Smooth muscle cell (in vitro differentiated cells): ENCODE results near the gene CNKSR3. TPM values are rescaled to one million over a fixed set of nuclear protein-coding genes. Genes with fewer than 3 reads are reported as not detected.

ENCODE experiments used
- DNase-seq: peaks from one replicate; lab custom pipeline; 2025; ENCODE audit not compliant: unreplicated experiment; lab: John Stamatoyannopoulos, UW
- H2AFZ ChIP-seq: fragments of 200-600 bp; sonication (generic); 2 replicates; pipeline ENCODE4 v1.6.0; 2016; ENCODE audit warnings: antibody characterized with exemption, low read depth, mild to moderate bottlenecking
- H3F3A ChIP-seq: fragments of 200-600 bp; sonication (generic); 2 replicates; pipeline ENCODE4 v1.6.0; 2017; ENCODE audit warnings: antibody characterized with exemption, low read depth
- H3K27ac ChIP-seq: fragments of 200-600 bp; sonication (generic); 2 replicates; pipeline ENCODE4 v1.5.1; 2016; ENCODE audit warnings: low read depth, mild to moderate bottlenecking
- H3K27me3 ChIP-seq: fragments of 200-600 bp; sonication (generic); 2 replicates; pipeline ENCODE4 v1.6.1; 2016; ENCODE audit warnings: low read depth, mild to moderate bottlenecking
- H3K36me3 ChIP-seq: fragments of 200-600 bp; sonication (generic); 2 replicates; pipeline ENCODE4 v1.5.1; 2016; ENCODE audit warnings: low read depth
- H3K4me1 ChIP-seq: fragments of 200-600 bp; sonication (generic); 2 replicates; pipeline ENCODE4 v1.5.1; 2016; ENCODE audit warnings: low read depth
- H3K4me2 ChIP-seq: fragments of 200-600 bp; sonication (generic); 2 replicates; pipeline ENCODE4 v1.6.0; 2016; ENCODE audit warnings: mild to moderate bottlenecking
- H3K4me3 ChIP-seq: fragments of 200-600 bp; sonication (generic); 2 replicates; pipeline ENCODE4 v1.5.1; 2016; ENCODE audit warnings: mild to moderate bottlenecking
- H3K79me2 ChIP-seq: fragments of 200-600 bp; sonication (generic); 2 replicates; pipeline ENCODE4 v1.6.0; 2016; ENCODE audit warnings: low read depth, mild to moderate bottlenecking
- H3K9ac ChIP-seq: fragments of 200-600 bp; sonication (generic); 2 replicates; pipeline ENCODE4 v1.6.0; 2016; ENCODE audit warnings: low read depth
- H3K9me3 ChIP-seq: fragments of 200-600 bp; sonication (generic); replicated peaks from 2 replicates; pipeline ENCODE4 v1.5.1; 2016; ENCODE audit warnings: low read depth
- H4K20me1 ChIP-seq: fragments of 200-600 bp; sonication (generic); 2 replicates; pipeline ENCODE4 v1.6.0; 2016; ENCODE audit warnings: low read depth
- WGBS: methylation state at CpG from one replicate; pipeline ENCODE4 v1.1.7; 2016; ENCODE audit warnings: low lambda C conversion rate; 5-methylcytosine and 5-hydroxymethylcytosine counted together
- polyA plus RNA-seq: library from polyadenylated mRNA; unstranded; fragments of >200 nt; fragmentation: Nextera tagmentation; extraction: Ambion mirVana; gene quantifications from 2 replicates; pipeline ENCODE4 v1.2.1, GENCODE V29; 2016
- total RNA-seq: library from RNA; depleted of rRNA; stranded (reverse); fragments of >200 nt; gene quantifications from 2 replicates; pipeline ENCODE4 v1.2.3, GENCODE V29; 2014
- TF ChIP-seq, protein P1 (sequence below): fragments of 200-600 bp; sonication (generic); IDR thresholded peaks from 2 replicates; pipeline ENCODE4 v1.5.1; 2017; ENCODE audit warnings: borderline replicate concordance, mild to moderate bottlenecking, antibody characterized with exemption; ENCODE audit not compliant: insufficient read depth, poor library complexity, severe bottlenecking

The CNKSR3 gene
- total and polyA plus RNA-seq, 2 experiments from 2014 or later = 5.0 to 5.5 TPM

DNA sequence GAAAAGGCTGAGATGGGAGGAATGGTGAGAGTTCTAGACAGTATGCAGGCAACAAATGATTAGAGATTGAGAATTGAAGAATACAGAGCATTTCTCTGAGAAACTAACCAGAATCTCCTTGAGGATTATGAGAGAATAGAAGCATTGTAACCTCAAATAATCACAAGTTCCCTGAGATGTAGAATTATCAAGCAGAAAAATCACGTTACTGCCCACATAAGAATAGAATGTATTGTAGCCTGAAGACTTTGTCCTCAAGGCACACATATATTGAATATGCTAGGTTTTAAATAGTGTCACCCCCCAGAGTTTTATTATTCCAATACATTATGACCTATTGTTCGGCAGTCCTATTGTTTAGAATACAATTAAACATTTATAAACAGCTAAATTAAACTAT is 57.2 kb downstream of the CNKSR3 start:
- H3K9me3 ChIP-seq = no peaks in the 10 kb centered on the region

DNA sequence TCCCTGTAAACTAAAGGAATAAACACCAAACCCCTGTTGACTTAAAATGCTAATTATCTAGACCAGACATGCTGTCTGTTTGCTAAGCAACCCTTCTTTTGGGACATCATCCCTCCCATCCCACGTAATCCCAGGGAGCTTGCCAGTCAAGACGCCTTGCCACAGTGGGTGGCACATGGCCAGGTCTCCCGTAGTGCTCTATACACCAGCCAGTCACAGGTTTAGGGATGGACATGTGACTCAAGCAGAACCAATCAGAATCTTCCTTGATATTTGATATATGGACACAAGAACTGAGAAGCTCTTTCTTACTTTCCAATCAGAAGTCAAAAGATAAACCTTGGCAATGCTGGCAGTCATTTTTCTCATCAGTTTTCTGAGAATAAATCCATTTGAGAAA is 60.0 kb downstream of the CNKSR3 start:
- H4K20me1 ChIP-seq = no peaks in the 10 kb centered on the region
- no peaks in the 10 kb centered on the region for H3K79me2 ChIP-seq
- no peaks in the 10 kb centered on the region for H3K36me3 ChIP-seq
- H3F3A ChIP-seq = no peaks in the 10 kb centered on the region
- H3K4me3 ChIP-seq = no peak overlapping the region
- no peak overlapping the region for H2AFZ ChIP-seq
- no peak overlapping the region for H3K27ac ChIP-seq
- no peak overlapping the region for H3K4me2 ChIP-seq
- H3K27me3 ChIP-seq = no peaks in the 10 kb centered on the region
- WGBS = 93% methylated on average over 3 of the region's 3 CpGs
- H3K9me3 ChIP-seq = no peaks in the 10 kb centered on the region
- no peak for DNase-seq
- TF ChIP-seq, protein P1, sequence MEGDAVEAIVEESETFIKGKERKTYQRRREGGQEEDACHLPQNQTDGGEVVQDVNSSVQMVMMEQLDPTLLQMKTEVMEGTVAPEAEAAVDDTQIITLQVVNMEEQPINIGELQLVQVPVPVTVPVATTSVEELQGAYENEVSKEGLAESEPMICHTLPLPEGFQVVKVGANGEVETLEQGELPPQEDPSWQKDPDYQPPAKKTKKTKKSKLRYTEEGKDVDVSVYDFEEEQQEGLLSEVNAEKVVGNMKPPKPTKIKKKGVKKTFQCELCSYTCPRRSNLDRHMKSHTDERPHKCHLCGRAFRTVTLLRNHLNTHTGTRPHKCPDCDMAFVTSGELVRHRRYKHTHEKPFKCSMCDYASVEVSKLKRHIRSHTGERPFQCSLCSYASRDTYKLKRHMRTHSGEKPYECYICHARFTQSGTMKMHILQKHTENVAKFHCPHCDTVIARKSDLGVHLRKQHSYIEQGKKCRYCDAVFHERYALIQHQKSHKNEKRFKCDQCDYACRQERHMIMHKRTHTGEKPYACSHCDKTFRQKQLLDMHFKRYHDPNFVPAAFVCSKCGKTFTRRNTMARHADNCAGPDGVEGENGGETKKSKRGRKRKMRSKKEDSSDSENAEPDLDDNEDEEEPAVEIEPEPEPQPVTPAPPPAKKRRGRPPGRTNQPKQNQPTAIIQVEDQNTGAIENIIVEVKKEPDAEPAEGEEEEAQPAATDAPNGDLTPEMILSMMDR = no peak
- H3K4me1 ChIP-seq = peaks cover 5% of the 10 kb centered on the region
- no peak overlapping the region for H3K9ac ChIP-seq

More for the DNA sequence above, 57.2 kb downstream of the CNKSR3 start:
- no peak overlapping the region for H3K4me3 ChIP-seq
- no peak for DNase-seq
- H3K4me2 ChIP-seq = no peak overlapping the region
- H3K9ac ChIP-seq = no peak overlapping the region
- no peaks in the 10 kb centered on the region for H3K27me3 ChIP-seq
- no peaks in the 10 kb centered on the region for H4K20me1 ChIP-seq
- H2AFZ ChIP-seq = no peak overlapping the region
- TF ChIP-seq, protein P1 = no peak
- H3K79me2 ChIP-seq = no peaks in the 10 kb centered on the region
- no peaks in the 10 kb centered on the region for H3F3A ChIP-seq
- peaks cover 4% of the 10 kb centered on the region for H3K4me1 ChIP-seq
- WGBS = 84% methylated on average over 2 of the region's 2 CpGs
- H3K27ac ChIP-seq = no peak overlapping the region
- H3K36me3 ChIP-seq = no peaks in the 10 kb centered on the region

- no peaks in the 10 kb centered on the region for H3K79me2 ChIP-seq
- no peak for DNase-seq
- H3F3A ChIP-seq = no peaks in the 10 kb centered on the region
- no peak overlapping the region for H3K9ac ChIP-seq
- no peak overlapping the region for H2AFZ ChIP-seq
- WGBS = 34% methylated on average over 11 of the region's 11 CpGs
- H3K4me1 ChIP-seq = peaks cover 9% of the 10 kb centered on the region
- H3K36me3 ChIP-seq = no peaks in the 10 kb centered on the region
- TF ChIP-seq, protein P1 = peak; percentile 27
- no peaks in the 10 kb centered on the region for H3K27me3 ChIP-seq
- H3K4me3 ChIP-seq = no peak overlapping the region
- H3K9me3 ChIP-seq = no peaks in the 10 kb centered on the region
- no peaks in the 10 kb centered on the region for H4K20me1 ChIP-seq
- no peak overlapping the region for H3K27ac ChIP-seq
- H3K4me2 ChIP-seq = peak overlapping the region; percentile 74
Observed at GRCh38 chr6:154448448-154449096, 61.9 kb downstream of the CNKSR3 start.

GRCh38 chr6:154447954-154448353 is 62.5 kb downstream of the CNKSR3 start:
- H3K9ac ChIP-seq = no peak overlapping the region
- peaks cover 9% of the 10 kb centered on the region for H3K4me1 ChIP-seq
- no peak for DNase-seq
- no peaks in the 10 kb centered on the region for H3K79me2 ChIP-seq
- peak overlapping the region; percentile 74 for H3K4me2 ChIP-seq
- no peak overlapping the region for H2AFZ ChIP-seq
- no peaks in the 10 kb centered on the region for H3K36me3 ChIP-seq
- H3K27me3 ChIP-seq = no peaks in the 10 kb centered on the region
- 78% methylated on average over 2 of the region's 2 CpGs for whole genome bisulfite sequencing
- H3F3A ChIP-seq = no peaks in the 10 kb centered on the region
- no peak overlapping the region for H3K27ac ChIP-seq
- H3K4me3 ChIP-seq = no peak overlapping the region
- TF ChIP-seq, protein P1 = no peak
- H3K9me3 ChIP-seq = no peaks in the 10 kb centered on the region
- no peaks in the 10 kb centered on the region for H4K20me1 ChIP-seq
